GM18507 (cell line): ENCODE measurements around the gene SLC23A3.

Source experiments
- DNase-seq: peaks from one replicate; pipeline ENCODE4 v3.0.0; 2011; ENCODE audit warnings: low read depth; ENCODE audit not compliant: insufficient read length; ENCODE audit errors: extremely low spot score
- FAIRE-seq: peaks from 2 replicates; lab custom pipeline; 2011; peaks lifted over from hg19 to GRCh38; lab: Jason Lieb, UNC

SLC23A3 gene

GRCh38 chr2:219169930-219170654, at the start of gene SLC23A3:
Gene SLC23A3 (minus strand): TSS chr2:219170029. CDS start chr2:219169984, 45 bp downstream.
- FAIRE-seq (peak; percentile 12), DNase-seq (no peak)

GRCh38 chr2:219218732-219219701, 49.2 kb upstream of the SLC23A3 start, which contains the start of gene ABCB6:
Gene ABCB6 (minus strand): TSS chr2:219218958. CDS start chr2:219218673, 285 bp downstream.
- FAIRE-seq: peak; percentile 96

GRCh38 chr2:219218217-219218731, 48.4 kb upstream of the SLC23A3 start:
- DNase-seq (no peak), FAIRE-seq (no peak)

More at GRCh38 chr2:219218732-219219701, 49.2 kb upstream of the SLC23A3 start, which contains the start of gene ABCB6:
- peak; percentile 81 for DNase-seq

- FAIRE-seq (no peak), DNase-seq (no peak)
Observed at GRCh38 chr2:219216535-219216915, 46.7 kb upstream of the SLC23A3 start.

- FAIRE-seq (no peak), DNase-seq (no peak)
Observed at GRCh38 chr2:219215871-219216534, 46.2 kb upstream of the SLC23A3 start.

GRCh38 chr2:219214786-219215185, 45.0 kb upstream of the SLC23A3 start:
- FAIRE-seq: no peak
- DNase-seq: no peak

GRCh38 chr2:219214141-219214540, 44.3 kb upstream of the SLC23A3 start:
- FAIRE-seq (no peak), DNase-seq (no peak)

- FAIRE-seq (no peak), DNase-seq (no peak)
Observed at GRCh38 chr2:219213486-219214071, 43.8 kb upstream of the SLC23A3 start.

- no peak for DNase-seq
- no peak for FAIRE-seq
Observed at GRCh38 chr2:219213026-219213415, 43.2 kb upstream of the SLC23A3 start.

GRCh38 chr2:219210886-219211362, 41.1 kb upstream of the SLC23A3 start:
- FAIRE-seq (no peak), DNase-seq (no peak)

- no peak for DNase-seq
- FAIRE-seq: no peak
Observed at GRCh38 chr2:219210196-219210885, 40.5 kb upstream of the SLC23A3 start.

- no peak for FAIRE-seq
- no peak for DNase-seq
Observed at GRCh38 chr2:219209236-219210195, 39.7 kb upstream of the SLC23A3 start.

GRCh38 chr2:219207884-219208740, 38.3 kb upstream of the SLC23A3 start:
- no peak for DNase-seq

GRCh38 chr2:219207134-219207883, 37.5 kb upstream of the SLC23A3 start:
- FAIRE-seq (no peak), DNase-seq (no peak)

More at GRCh38 chr2:219207884-219208740, 38.3 kb upstream of the SLC23A3 start:
- no peak for FAIRE-seq

- FAIRE-seq (peak; percentile 90), DNase-seq (peak; percentile 98)
Observed at GRCh38 chr2:219206328-219207133, 36.7 kb upstream of the SLC23A3 start, which contains the start of gene ZFAND2B. Gene ZFAND2B (plus strand): TSS chr2:219206782. CDS start chr2:219206988, 206 bp downstream.
